ENCODE data around the gene RPAIN. TPM values are rescaled to one million over a fixed set of nuclear protein-coding genes. Genes with fewer than 3 reads are reported as not detected.

Gene RPAIN
- polyA plus RNA-seq, 1 donor from 2014 or later, result 451 TPM

DNA sequence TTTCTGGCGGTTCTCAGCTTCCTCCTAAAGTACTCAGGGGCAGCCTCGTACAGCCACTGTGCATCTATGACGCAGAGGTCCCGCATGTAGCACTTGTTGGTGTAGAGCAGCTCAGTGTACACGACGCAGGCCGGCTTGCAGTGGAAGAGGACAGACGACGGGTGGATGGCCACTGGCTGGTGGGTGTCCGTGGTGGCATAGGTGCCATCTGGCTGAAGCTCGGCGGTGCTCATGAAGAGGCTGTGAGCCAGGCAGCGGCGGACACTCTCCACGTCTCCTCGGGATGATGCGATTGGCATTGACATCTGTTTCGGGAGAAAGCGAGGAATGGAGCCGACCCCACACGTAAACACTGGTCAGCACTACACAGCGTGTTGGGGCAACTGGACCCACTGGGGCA is 24.2 kb downstream of the RPAIN start:
- H3K9ac ChIP-seq (ENCODE audit: low read length), result no peak overlapping the region
- no peaks in the 10 kb centered on the region for H3K9me2 ChIP-seq (ENCODE audit: insufficient read depth, low read length)
- H4K20me1 ChIP-seq (ENCODE audit: insufficient read depth), result no peaks in the 10 kb centered on the region
- H3K9me3 ChIP-seq (ENCODE audit: low read length), result no peaks in the 10 kb centered on the region
- H3K36me3 ChIP-seq (ENCODE audit: insufficient read depth, low read length), result no peaks in the 10 kb centered on the region
- TF ChIP-seq RAD21 (conservative IDR thresholded peaks at IDR 0.05) (no peak), EZH2 (IDR thresholded peaks at IDR 0.05; ENCODE audit: borderline replicate concordance, insufficient read depth, low read length, poor library complexity, severe bottlenecking) (no peak), EP300 (conservative IDR thresholded peaks at IDR 0.05; ENCODE audit: poor library complexity, severe bottlenecking) (no peak), SMC3 (conservative IDR thresholded peaks at IDR 0.05; ENCODE audit: poor library complexity) (no peak), TAF1 (IDR thresholded peaks at IDR 0.05; ENCODE audit: low read depth) (no peak), POLR2AphosphoS5 (IDR thresholded peaks at IDR 0.05) (no peak)
- TF ChIP-seq, protein P1, sequence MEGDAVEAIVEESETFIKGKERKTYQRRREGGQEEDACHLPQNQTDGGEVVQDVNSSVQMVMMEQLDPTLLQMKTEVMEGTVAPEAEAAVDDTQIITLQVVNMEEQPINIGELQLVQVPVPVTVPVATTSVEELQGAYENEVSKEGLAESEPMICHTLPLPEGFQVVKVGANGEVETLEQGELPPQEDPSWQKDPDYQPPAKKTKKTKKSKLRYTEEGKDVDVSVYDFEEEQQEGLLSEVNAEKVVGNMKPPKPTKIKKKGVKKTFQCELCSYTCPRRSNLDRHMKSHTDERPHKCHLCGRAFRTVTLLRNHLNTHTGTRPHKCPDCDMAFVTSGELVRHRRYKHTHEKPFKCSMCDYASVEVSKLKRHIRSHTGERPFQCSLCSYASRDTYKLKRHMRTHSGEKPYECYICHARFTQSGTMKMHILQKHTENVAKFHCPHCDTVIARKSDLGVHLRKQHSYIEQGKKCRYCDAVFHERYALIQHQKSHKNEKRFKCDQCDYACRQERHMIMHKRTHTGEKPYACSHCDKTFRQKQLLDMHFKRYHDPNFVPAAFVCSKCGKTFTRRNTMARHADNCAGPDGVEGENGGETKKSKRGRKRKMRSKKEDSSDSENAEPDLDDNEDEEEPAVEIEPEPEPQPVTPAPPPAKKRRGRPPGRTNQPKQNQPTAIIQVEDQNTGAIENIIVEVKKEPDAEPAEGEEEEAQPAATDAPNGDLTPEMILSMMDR (IDR thresholded peaks at IDR 0.05; ENCODE audit: poor library complexity, severe bottlenecking), result no peak
- TF ChIP-seq, protein P2, sequence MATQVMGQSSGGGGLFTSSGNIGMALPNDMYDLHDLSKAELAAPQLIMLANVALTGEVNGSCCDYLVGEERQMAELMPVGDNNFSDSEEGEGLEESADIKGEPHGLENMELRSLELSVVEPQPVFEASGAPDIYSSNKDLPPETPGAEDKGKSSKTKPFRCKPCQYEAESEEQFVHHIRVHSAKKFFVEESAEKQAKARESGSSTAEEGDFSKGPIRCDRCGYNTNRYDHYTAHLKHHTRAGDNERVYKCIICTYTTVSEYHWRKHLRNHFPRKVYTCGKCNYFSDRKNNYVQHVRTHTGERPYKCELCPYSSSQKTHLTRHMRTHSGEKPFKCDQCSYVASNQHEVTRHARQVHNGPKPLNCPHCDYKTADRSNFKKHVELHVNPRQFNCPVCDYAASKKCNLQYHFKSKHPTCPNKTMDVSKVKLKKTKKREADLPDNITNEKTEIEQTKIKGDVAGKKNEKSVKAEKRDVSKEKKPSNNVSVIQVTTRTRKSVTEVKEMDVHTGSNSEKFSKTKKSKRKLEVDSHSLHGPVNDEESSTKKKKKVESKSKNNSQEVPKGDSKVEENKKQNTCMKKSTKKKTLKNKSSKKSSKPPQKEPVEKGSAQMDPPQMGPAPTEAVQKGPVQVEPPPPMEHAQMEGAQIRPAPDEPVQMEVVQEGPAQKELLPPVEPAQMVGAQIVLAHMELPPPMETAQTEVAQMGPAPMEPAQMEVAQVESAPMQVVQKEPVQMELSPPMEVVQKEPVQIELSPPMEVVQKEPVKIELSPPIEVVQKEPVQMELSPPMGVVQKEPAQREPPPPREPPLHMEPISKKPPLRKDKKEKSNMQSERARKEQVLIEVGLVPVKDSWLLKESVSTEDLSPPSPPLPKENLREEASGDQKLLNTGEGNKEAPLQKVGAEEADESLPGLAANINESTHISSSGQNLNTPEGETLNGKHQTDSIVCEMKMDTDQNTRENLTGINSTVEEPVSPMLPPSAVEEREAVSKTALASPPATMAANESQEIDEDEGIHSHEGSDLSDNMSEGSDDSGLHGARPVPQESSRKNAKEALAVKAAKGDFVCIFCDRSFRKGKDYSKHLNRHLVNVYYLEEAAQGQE (IDR thresholded peaks at IDR 0.05; ENCODE audit: borderline replicate concordance), result no peak
- no peak overlapping the region for H3K4me2 ChIP-seq (ENCODE audit: low read length)
- no peaks in the 10 kb centered on the region for H3K27me3 ChIP-seq (ENCODE audit: insufficient read depth, low read depth, low read length)
- no peak overlapping the region for H2AFZ ChIP-seq (ENCODE audit: low read depth, low read length)
- no peaks in the 10 kb centered on the region for H3F3A ChIP-seq (ENCODE audit: insufficient read depth, low read length, poor library complexity, severe bottlenecking)
- H3K79me2 ChIP-seq (replicated peaks; ENCODE audit: insufficient read depth, low read length), result no peaks in the 10 kb centered on the region
- no peak overlapping the region for H3K27ac ChIP-seq (ENCODE audit: low read length)
- H3K4me3 ChIP-seq (ENCODE audit: low read length), result no peak overlapping the region

DNA sequence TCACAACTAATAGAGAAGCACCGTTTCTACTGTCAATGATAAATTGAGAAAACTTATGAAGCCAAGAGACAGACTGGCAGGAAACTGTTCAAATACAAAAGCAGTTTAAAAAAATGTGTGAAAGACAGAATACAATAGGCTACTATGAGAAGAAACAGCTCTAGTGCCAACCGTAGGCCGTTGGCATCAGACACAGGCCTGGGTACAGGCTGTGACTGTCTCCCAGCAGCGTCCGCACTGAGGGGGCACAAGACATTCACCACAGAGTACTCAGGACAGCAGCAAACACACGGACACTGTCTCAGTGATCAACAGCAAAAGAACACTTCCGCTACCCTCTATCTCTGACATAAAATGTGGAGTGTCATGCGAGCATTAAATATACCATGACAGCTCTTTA is 26.8 kb downstream of the RPAIN start:
- H4K20me1 ChIP-seq (ENCODE audit: insufficient read depth), result no peaks in the 10 kb centered on the region
- no peaks in the 10 kb centered on the region for H3K36me3 ChIP-seq (ENCODE audit: insufficient read depth, low read length)
- no peak overlapping the region for H3K27ac ChIP-seq (ENCODE audit: low read length)
- H2AFZ ChIP-seq (ENCODE audit: low read depth, low read length), result no peak overlapping the region
- H3F3A ChIP-seq (ENCODE audit: insufficient read depth, low read length, poor library complexity, severe bottlenecking), result no peaks in the 10 kb centered on the region
- no peaks in the 10 kb centered on the region for H3K9me3 ChIP-seq (ENCODE audit: low read length)
- H3K9me2 ChIP-seq (ENCODE audit: insufficient read depth, low read length), result no peaks in the 10 kb centered on the region
- H3K27me3 ChIP-seq (ENCODE audit: insufficient read depth, low read depth, low read length), result no peaks in the 10 kb centered on the region
- no peak for TF ChIP-seq RAD21 (conservative IDR thresholded peaks at IDR 0.05)
- TF ChIP-seq SMC3 (conservative IDR thresholded peaks at IDR 0.05; ENCODE audit: poor library complexity), result no peak
- no peak for TF ChIP-seq POLR2AphosphoS5 (IDR thresholded peaks at IDR 0.05)
- TF ChIP-seq MXI1 (conservative IDR thresholded peaks at IDR 0.05; ENCODE audit: poor library complexity, severe bottlenecking), result no peak
- TF ChIP-seq, protein P1 (IDR thresholded peaks at IDR 0.05; ENCODE audit: poor library complexity, severe bottlenecking), result no peak
- no peak for TF ChIP-seq TAF1 (IDR thresholded peaks at IDR 0.05; ENCODE audit: low read depth)
- no peak for TF ChIP-seq EP300 (conservative IDR thresholded peaks at IDR 0.05; ENCODE audit: poor library complexity, severe bottlenecking)
- TF ChIP-seq, protein P2 (IDR thresholded peaks at IDR 0.05; ENCODE audit: borderline replicate concordance), result no peak
- no peak for TF ChIP-seq EZH2 (IDR thresholded peaks at IDR 0.05; ENCODE audit: borderline replicate concordance, insufficient read depth, low read length, poor library complexity, severe bottlenecking)
- H3K4me2 ChIP-seq (ENCODE audit: low read length), result no peak overlapping the region
- no peaks in the 10 kb centered on the region for H3K79me2 ChIP-seq (replicated peaks; ENCODE audit: insufficient read depth, low read length)
- H3K9ac ChIP-seq (ENCODE audit: low read length), result no peak overlapping the region
- no peak overlapping the region for H3K4me3 ChIP-seq (ENCODE audit: low read length)
